Measurements from ENCODE around the gene HMBS. TPM values are rescaled to one million over a fixed set of nuclear protein-coding genes. Genes with fewer than 3 reads are reported as not detected.

HMBS gene
- total RNA-seq, 1 experiment from 2014 or later: 94.9 TPM

DNA sequence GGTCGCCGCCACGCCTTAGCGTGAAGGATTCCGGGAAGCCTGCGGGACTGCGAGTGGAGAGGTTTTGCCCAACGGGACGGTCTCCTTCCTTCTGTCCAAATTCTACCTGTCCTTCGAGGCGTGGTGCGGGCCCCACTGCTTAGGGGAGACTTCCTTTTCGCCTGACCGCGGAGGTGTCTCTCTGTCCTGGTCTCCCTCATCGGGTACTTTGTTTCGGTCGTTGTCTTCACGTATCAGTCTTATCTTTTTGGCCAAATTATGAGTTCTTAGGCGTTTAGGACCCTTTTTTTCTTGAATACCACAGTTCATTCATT is 37.1 kb downstream of the HMBS start:
- Mint-ChIP-seq H3K9me3 (ENCODE audit: unreplicated experiment) (no peaks in the 10 kb centered on the region), H3K36me3 (ENCODE audit: insufficient read depth, unreplicated experiment) (peaks cover 36% of the 10 kb centered on the region), H3K4me1 (ENCODE audit: low read depth, unreplicated experiment) (peaks cover 21% of the 10 kb centered on the region), H3K27me3 (ENCODE audit: insufficient read depth, unreplicated experiment) (no peaks in the 10 kb centered on the region), H3K4me3 (ENCODE audit: unreplicated experiment) (peak overlapping the region; percentile 88), H3K27ac (ENCODE audit: unreplicated experiment) (peak overlapping the region; percentile 90)
- Histone ChIP-seq H3K9me3 (no peaks in the 10 kb centered on the region), H3K27me3 (replicated peaks; ENCODE audit: control insufficient read depth, insufficient read depth, low read length) (no peaks in the 10 kb centered on the region), H3K4me1 (peaks cover 18% of the 10 kb centered on the region), H3K36me3 (ENCODE audit: control insufficient read depth, insufficient read depth, low read length) (peaks cover 5% of the 10 kb centered on the region; the same call in 1 of the 2 replicates), H3K4me3 (ENCODE audit: low read depth, low read length) (peak overlapping the region; percentile 84)
- ChIA-PET CTCF (interaction anchor here (0.6 to 2.4 kb wide), 23 partner anchors 13 to 826 kb away, joined by 3 to 19 read pairs (median 4); partner anchors contain the start of genes C1QTNF5, C2CD2L, CBL and DPAGT1), POLR2A (interaction anchor here (0.5 to 2.4 kb wide), 23 partner anchors 10 to 870 kb away, joined by 3 to 71 read pairs (median 4); partner anchors contain the start of genes C2CD2L, CBL, DDX6 and DPAGT1)
- BruUV-seq (replicated peaks): TSS peak; percentile 78
- no peak for DNase-seq
- intact Hi-C loops (cut with micrococcal nuclease; ENCODE audit: unreplicated experiment): loop anchor here (1.0 kb wide), 3 partner anchors 14 to 26 kb away; partner anchors contain the start of genes C2CD2L and DPAGT1
- TF ChIP-seq CTCF (IDR thresholded peaks at IDR 0.05; ENCODE audit: insufficient read depth in 1 of 2, low read depth in 1 of 2, low read length in 1 of 2, severe bottlenecking in 1 of 2, unreplicated experiment in 1 of 2): no peak

- Mint-ChIP-seq H3K27me3 (ENCODE audit: insufficient read depth, unreplicated experiment) (no peaks in the 10 kb centered on the region), H3K4me3 (ENCODE audit: unreplicated experiment) (no peak overlapping the region), H3K27ac (ENCODE audit: unreplicated experiment) (no peak overlapping the region), H3K9me3 (ENCODE audit: unreplicated experiment) (no peaks in the 10 kb centered on the region), H3K36me3 (ENCODE audit: insufficient read depth, unreplicated experiment) (peaks cover 66% of the 10 kb centered on the region), H3K4me1 (ENCODE audit: low read depth, unreplicated experiment) (peaks cover 16% of the 10 kb centered on the region)
- no peak overlapping the region for H3K4me3 ChIP-seq (ENCODE audit: low read depth, low read length)
- POLR2A ChIA-PET: interaction anchor here (0.6 to 1.0 kb wide), 2 partner anchors 24 to 86 kb away, joined by 5 to 6 read pairs; partner anchors contain the start of gene DPAGT1
- intact Hi-C loops (cut with micrococcal nuclease; ENCODE audit: unreplicated experiment): no loop called here
- TF ChIP-seq CTCF (IDR thresholded peaks at IDR 0.05; ENCODE audit: insufficient read depth in 1 of 2, low read depth in 1 of 2, low read length in 1 of 2, severe bottlenecking in 1 of 2, unreplicated experiment in 1 of 2): no peak
- BruUV-seq (replicated peaks): no TSS peak
- no peaks in the 10 kb centered on the region for H3K27me3 ChIP-seq (replicated peaks; ENCODE audit: control insufficient read depth, insufficient read depth, low read length)
- no peak for DNase-seq
- CTCF ChIA-PET: interaction anchor here (0.6 to 1.6 kb wide), 3 partner anchors 24 to 505 kb away, joined by 3 to 4 read pairs (median 3); no protein-coding TSS in a partner anchor
- no peaks in the 10 kb centered on the region for H3K9me3 ChIP-seq
- H3K4me1 ChIP-seq: peaks cover 14% of the 10 kb centered on the region
- peaks cover 10% of the 10 kb centered on the region for H3K36me3 ChIP-seq (ENCODE audit: control insufficient read depth, insufficient read depth, low read length)
These were observed 41.1 kb downstream of the HMBS start for GRCh38 chr11:119125821-119126220.

GRCh38 chr11:119126675-119127268 is 42.1 kb downstream of the HMBS start:
- H3K4me1 Mint-ChIP-seq (ENCODE audit: low read depth, unreplicated experiment): peaks cover 15% of the 10 kb centered on the region
- Histone ChIP-seq H3K36me3 (ENCODE audit: control insufficient read depth, insufficient read depth, low read length) (peaks cover 13% of the 10 kb centered on the region), H3K4me1 (peaks cover 14% of the 10 kb centered on the region), H3K27me3 (replicated peaks; ENCODE audit: control insufficient read depth, insufficient read depth, low read length) (no peaks in the 10 kb centered on the region), H3K9me3 (no peaks in the 10 kb centered on the region), H3K4me3 (ENCODE audit: low read depth, low read length) (no peak overlapping the region)
- no peaks in the 10 kb centered on the region for H3K27me3 Mint-ChIP-seq (ENCODE audit: insufficient read depth, unreplicated experiment)
- no peak for TF ChIP-seq CTCF (IDR thresholded peaks at IDR 0.05; ENCODE audit: insufficient read depth in 1 of 2, low read depth in 1 of 2, low read length in 1 of 2, severe bottlenecking in 1 of 2, unreplicated experiment in 1 of 2)
- POLR2A ChIA-PET: interaction anchor here (1.0 kb wide), 1 partner anchor 25 kb away, joined by 5 read pairs; the partner anchor contains the start of gene DPAGT1
- CTCF ChIA-PET: interaction anchor here (1.2 kb wide), 1 partner anchor 25 kb away, joined by 4 read pairs; no protein-coding TSS in a partner anchor
- no peak for DNase-seq
- H3K27ac Mint-ChIP-seq (ENCODE audit: unreplicated experiment): no peak overlapping the region
- no peak overlapping the region for H3K4me3 Mint-ChIP-seq (ENCODE audit: unreplicated experiment)
- H3K9me3 Mint-ChIP-seq (ENCODE audit: unreplicated experiment): no peaks in the 10 kb centered on the region
- intact Hi-C loops (cut with micrococcal nuclease; ENCODE audit: unreplicated experiment): no loop called here
- no TSS peak for BruUV-seq (replicated peaks)
- H3K36me3 Mint-ChIP-seq (ENCODE audit: insufficient read depth, unreplicated experiment): peaks cover 64% of the 10 kb centered on the region
